ENCODE results near the gene RTL1.

GRCh38 chr14:100834794-100835547 is 68.6 kb downstream of the RTL1 start:
- TF ChIP-seq CTCF (IDR thresholded peaks at IDR 0.05) (no peak), POLR2A (IDR thresholded peaks at IDR 0.05) (no peak), EP300 (IDR thresholded peaks at IDR 0.05) (no peak), POLR2AphosphoS5 (IDR thresholded peaks at IDR 0.05) (no peak)

Data from gastroesophageal sphincter (tissue), 3 donors.